Hindlimb muscle (tissue), 1 donor: ENCODE data around the gene CAND1. TPM values are rescaled to one million over a fixed set of nuclear protein-coding genes. Genes with fewer than 3 reads are reported as not detected.
"Not testable (repeated sequence)": the region's sequence is repeated elsewhere in the genome, so short reads cannot be mapped to it uniquely, and the experiment has no call there.

Experiments
- DNase-seq: peaks from one replicate; pipeline ENCODE4 v3.0.0-alpha.2; 2013
- polyA plus RNA-seq: library from polyadenylated mRNA; unstranded; fragments of 120-200 nt; gene quantifications from one replicate; pipeline ENCODE4 v1.2.1, GENCODE V29; 2013; ENCODE audit not compliant: insufficient read length

CAND1 gene
- polyA plus RNA-seq, 1 donor = 77.4 TPM

DNA sequence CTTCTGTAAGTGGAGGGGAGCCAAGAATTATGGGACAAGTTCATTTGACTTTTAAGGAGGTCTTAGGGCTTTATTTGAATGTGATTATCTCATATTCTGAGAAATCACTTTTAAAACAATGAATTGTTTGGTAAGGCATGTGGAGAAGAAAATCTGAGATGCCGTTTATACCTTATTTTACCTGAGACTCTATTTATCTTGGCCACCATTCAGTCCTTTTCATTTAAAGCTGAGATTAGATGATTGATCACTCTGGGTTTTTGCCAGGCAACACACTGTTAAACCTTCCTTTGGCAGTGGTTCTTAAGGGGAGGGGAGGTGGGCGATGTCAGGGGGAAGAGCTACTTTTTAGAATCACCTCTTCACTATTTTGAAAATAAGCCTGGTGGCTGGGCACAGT, 11.4 kb downstream of the CAND1 start:
- no peak for DNase-seq

GRCh38 chr12:67284561-67284960, 15.4 kb downstream of the CAND1 start:
- DNase-seq = no peak

- no peak for DNase-seq
Observed at GRCh38 chr12:67286257-67286656, 17.1 kb downstream of the CAND1 start.

- DNase-seq = no peak
Observed at GRCh38 chr12:67287311-67287710, 18.2 kb downstream of the CAND1 start.

GRCh38 chr12:67288561-67288960, 19.4 kb downstream of the CAND1 start:
- no peak for DNase-seq

- DNase-seq = no peak
Observed at GRCh38 chr12:67290378-67290777, 21.2 kb downstream of the CAND1 start.

GRCh38 chr12:67299526-67299925, 30.4 kb downstream of the CAND1 start:
- DNase-seq = no peak

GRCh38 chr12:67299926-67300325, 30.8 kb downstream of the CAND1 start:
- DNase-seq = no peak

- DNase-seq = peak; percentile 4
Observed at GRCh38 chr12:67302162-67302561, 33.0 kb downstream of the CAND1 start.

DNA sequence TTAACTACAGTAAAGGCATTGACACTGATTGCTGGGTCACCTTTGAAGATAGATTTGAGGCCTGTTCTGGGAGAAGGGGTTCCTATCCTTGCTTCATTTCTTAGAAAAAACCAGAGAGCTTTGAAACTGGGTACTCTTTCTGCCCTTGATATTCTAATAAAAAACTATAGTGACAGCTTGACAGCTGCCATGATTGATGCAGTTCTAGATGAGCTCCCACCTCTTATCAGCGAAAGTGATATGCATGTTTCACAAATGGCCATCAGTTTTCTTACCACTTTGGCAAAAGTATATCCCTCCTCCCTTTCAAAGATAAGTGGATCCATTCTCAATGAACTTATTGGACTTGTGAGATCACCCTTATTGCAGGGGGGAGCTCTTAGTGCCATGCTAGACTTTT, 36.4 kb downstream of the CAND1 start:
- DNase-seq = no peak

- no peak for DNase-seq
Observed at GRCh38 chr12:67306712-67307111, 37.6 kb downstream of the CAND1 start.

- no peak for DNase-seq
Observed at GRCh38 chr12:67315661-67316060, 46.5 kb downstream of the CAND1 start.

GRCh38 chr12:67318786-67319185, 49.6 kb downstream of the CAND1 start:
- DNase-seq = no peak

DNA sequence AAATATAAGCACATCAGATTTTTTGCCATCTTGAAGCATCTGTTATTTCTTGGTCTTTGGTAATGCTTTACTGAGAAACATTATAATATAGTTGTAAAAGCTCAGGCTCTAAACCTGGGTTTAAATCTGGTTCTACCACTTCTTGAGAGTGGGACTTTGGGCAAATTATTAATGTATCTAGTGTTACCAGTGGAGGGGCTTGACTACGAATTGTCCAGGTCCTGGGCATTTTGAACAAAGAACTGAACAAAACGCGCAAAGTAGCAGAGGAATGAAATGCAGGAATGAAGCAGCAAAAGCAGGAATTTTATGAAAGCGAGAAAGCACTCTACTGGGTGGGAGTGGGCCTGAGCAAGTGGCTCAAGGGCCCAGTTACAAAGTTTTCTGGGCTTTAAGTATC, 50.8 kb downstream of the CAND1 start:
- no peak for DNase-seq

DNA sequence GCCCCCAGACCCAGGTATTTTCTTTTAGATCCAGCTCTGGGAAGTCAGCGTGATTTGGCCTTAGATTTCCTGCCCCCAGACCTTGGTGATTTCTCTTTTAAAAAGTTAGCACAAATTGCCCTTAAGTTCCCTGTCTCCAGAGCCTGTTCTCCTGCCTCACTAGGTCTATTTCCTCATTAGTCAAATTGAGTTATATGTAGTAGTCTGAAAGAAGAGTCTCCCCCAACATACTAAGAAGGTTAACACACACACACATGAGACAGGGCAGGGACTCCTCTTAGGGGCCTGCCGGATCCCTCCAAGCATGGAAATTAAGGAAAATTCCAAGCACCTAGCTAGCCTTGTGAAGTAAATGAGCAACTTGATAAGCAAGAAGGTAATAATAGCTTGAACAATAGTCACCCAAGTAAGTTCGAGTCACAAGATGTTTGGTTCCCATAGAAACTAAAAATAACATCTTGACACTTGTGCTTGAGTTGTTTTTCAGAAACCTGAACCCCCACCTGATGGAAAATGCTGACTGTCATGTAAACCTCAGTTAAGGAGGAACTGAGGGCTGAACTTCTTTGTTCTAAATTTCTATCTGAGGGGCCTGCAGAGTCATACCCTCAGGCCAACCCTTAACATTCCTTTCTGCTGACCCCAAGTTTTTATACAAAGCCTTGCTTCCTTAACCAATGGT, 51.6 kb downstream of the CAND1 start:
- no peak for DNase-seq

DNA sequence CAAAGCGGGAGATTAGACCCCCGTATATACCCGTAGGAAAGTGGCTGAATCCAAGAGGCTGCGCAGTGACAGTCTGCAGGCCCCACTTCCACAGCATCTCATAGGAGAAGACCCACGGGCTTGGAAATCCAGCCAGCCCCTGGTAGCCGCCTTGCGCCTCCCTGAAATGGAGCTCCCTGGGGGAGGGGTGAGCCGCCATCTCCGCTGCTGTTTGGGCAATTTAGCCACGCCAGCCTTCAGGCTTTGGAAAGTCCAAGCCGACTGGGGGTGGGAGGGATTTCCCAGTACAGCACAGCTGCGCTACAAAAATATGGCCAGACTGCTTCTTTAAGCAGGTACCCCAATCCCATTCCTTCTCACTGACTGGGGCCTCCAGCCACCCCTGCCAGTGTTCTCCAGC, 53.4 kb downstream of the CAND1 start:
- DNase-seq = no peak

GRCh38 chr12:67323007-67323406, 53.8 kb downstream of the CAND1 start:
- no peak for DNase-seq

- no peak for DNase-seq
Observed at GRCh38 chr12:67326637-67327036, 57.5 kb downstream of the CAND1 start.

GRCh38 chr12:67327466-67327865, 58.3 kb downstream of the CAND1 start:
- DNase-seq = peak; percentile 8

GRCh38 chr12:67331123-67331522, 62.0 kb downstream of the CAND1 start:
- DNase-seq = no peak

- no peak for DNase-seq
Observed at GRCh38 chr12:67331828-67332227, 62.7 kb downstream of the CAND1 start.

DNA sequence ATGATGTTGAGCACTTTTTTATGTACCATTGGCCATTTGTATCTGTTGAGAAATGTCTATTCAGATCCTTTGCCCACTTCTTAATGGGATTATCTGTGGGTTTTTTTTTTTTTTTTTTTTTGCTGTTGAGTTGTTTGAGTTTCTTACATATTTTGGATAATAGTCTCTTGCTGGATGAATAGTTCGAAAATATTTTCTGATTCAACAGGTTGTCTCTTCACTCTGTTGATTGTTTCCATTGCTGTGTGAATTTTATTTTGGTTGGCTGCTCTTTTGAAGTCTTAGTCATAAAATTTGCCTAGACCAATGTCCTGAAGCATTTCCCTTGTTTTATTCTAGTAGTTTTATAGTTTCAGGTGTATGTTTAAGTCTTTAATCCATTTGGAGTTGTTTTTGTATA, 64.5 kb downstream of the CAND1 start:
- no peak for DNase-seq

- no peak for DNase-seq
Observed at GRCh38 chr12:67338426-67338825, 69.3 kb downstream of the CAND1 start.

GRCh38 chr12:67339530-67339929, 70.4 kb downstream of the CAND1 start:
- DNase-seq = no peak

DNA sequence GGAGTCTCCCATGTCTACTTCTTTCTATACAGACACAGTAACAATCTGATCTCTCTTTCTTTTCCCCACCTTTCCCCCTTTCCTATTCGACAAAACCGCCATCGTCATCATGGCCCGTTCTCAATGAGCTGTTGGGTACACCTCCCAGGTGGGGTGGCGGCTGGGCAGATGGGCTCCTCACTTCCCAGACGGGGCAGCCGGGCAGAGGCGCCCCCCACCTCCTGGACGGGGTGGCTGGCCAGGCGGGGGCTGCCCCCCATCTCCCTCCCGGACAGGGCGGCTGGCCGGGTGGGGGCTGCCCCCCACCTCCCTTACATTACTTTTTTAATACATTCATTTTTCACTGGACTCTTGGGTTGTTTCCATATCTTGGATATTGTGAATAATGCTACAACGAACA, 71.9 kb downstream of the CAND1 start:
- DNase-seq = not testable (repeated sequence)
